ENCODE results near the gene POU3F2. TPM values are rescaled to one million over a fixed set of nuclear protein-coding genes. Genes with fewer than 3 reads are reported as not detected.

The POU3F2 gene
- total RNA-seq, 1 experiment from 2014 or later = 0.07 TPM

GRCh38 chr6:98831057-98831958, 3.1 kb upstream of the POU3F2 start:
- Histone ChIP-seq H3K4me1 (ENCODE audit: insufficient read depth, low read length) (no peaks in the 10 kb centered on the region; the same call in 1 of the 2 replicates), H3K27ac (ENCODE audit: low read length) (no peak overlapping the region), H3K9me2 (replicated peaks; ENCODE audit: low read length) (no peaks in the 10 kb centered on the region), H4K20me1 (ENCODE audit: low read length) (no peaks in the 10 kb centered on the region), H3K36me3 (ENCODE audit: low read depth, low read length) (no peaks in the 10 kb centered on the region), H3F3A (ENCODE audit: low read length, unreplicated experiment) (no peaks in the 10 kb centered on the region), H3K9ac (ENCODE audit: low read length) (no peak overlapping the region), H3K27me3 (ENCODE audit: low read length) (peaks cover 91% of the 10 kb centered on the region), H3K4me2 (ENCODE audit: low read length) (no peak overlapping the region), H2AFZ (ENCODE audit: low read length) (no peak overlapping the region), H3K79me2 (ENCODE audit: low read length) (no peaks in the 10 kb centered on the region), H3K9me3 (ENCODE audit: low read length) (no peaks in the 10 kb centered on the region), H3K4me3 (ENCODE audit: low read length) (no peak overlapping the region)
- DNase-seq (no peak), ATAC-seq (no peak)
- no TSS peak for BruUV-seq (replicated peaks)
- CTCF ChIA-PET = no interaction called here
- POLR2A ChIA-PET (ENCODE audit: unreplicated experiment) = no interaction called here
- no peak for TF ChIP-seq EZH2 (IDR thresholded peaks at IDR 0.05; ENCODE audit: low read length, unreplicated experiment)
- TF ChIP-seq EZH2phosphoT487 (IDR thresholded peaks at IDR 0.05; ENCODE audit: borderline replicate concordance, low read length) = no peak
- no peak for TF ChIP-seq CTCF (conservative IDR thresholded peaks at IDR 0.05; ENCODE audit: low read depth, low read length)
- intact Hi-C loops (cut with micrococcal nuclease) = no loop called here

GRCh38 chr6:98831959-98832283, 2.5 kb upstream of the POU3F2 start:
- Histone ChIP-seq H3K4me1 (ENCODE audit: insufficient read depth, low read length) (no peaks in the 10 kb centered on the region; the same call in 1 of the 2 replicates), H3K4me2 (ENCODE audit: low read length) (no peak overlapping the region), H2AFZ (ENCODE audit: low read length) (no peak overlapping the region), H3K9me3 (ENCODE audit: low read length) (no peaks in the 10 kb centered on the region), H3K36me3 (ENCODE audit: low read depth, low read length) (no peaks in the 10 kb centered on the region), H3K9ac (ENCODE audit: low read length) (no peak overlapping the region), H3K4me3 (ENCODE audit: low read length) (no peak overlapping the region), H4K20me1 (ENCODE audit: low read length) (no peaks in the 10 kb centered on the region), H3F3A (ENCODE audit: low read length, unreplicated experiment) (no peaks in the 10 kb centered on the region), H3K79me2 (ENCODE audit: low read length) (no peaks in the 10 kb centered on the region), H3K27ac (ENCODE audit: low read length) (no peak overlapping the region), H3K27me3 (ENCODE audit: low read length) (peaks cover 91% of the 10 kb centered on the region), H3K9me2 (replicated peaks; ENCODE audit: low read length) (no peaks in the 10 kb centered on the region)
- POLR2A ChIA-PET (ENCODE audit: unreplicated experiment) = no interaction called here
- no peak for TF ChIP-seq EZH2 (IDR thresholded peaks at IDR 0.05; ENCODE audit: low read length, unreplicated experiment)
- TF ChIP-seq EZH2phosphoT487 (IDR thresholded peaks at IDR 0.05; ENCODE audit: borderline replicate concordance, low read length) = no peak
- no peak for TF ChIP-seq CTCF (conservative IDR thresholded peaks at IDR 0.05; ENCODE audit: low read depth, low read length)
- CTCF ChIA-PET = no interaction called here
- BruUV-seq (replicated peaks) = no TSS peak
- no peak for ATAC-seq
- intact Hi-C loops (cut with micrococcal nuclease) = no loop called here
- no peak for DNase-seq

Measured in PC-3 (cell line).